Endometrial microvascular endothelial cells (primary cell): ENCODE data around the gene NDRG4. TPM values are rescaled to one million over a fixed set of nuclear protein-coding genes. Genes with fewer than 3 reads are reported as not detected.

Experiments used
- total RNA-seq: library from RNA; depleted of rRNA; stranded (reverse); fragments of >200 nt; gene quantifications from one replicate; pipeline ENCODE4 v1.2.3, GENCODE V29; 2015; ENCODE audit errors: inconsistent ontology term

The NDRG4 gene
- total RNA-seq, 1 donor from 2014 or later, result 20.8 TPM

Other genes with a start within 250 kb of the NDRG4 start
- gene PRSS54, start 205.1 kb upstream of the NDRG4 start, total RNA-seq, result not detected
- 19.5 TPM for gene GINS3, start 107.7 kb upstream of the NDRG4 start, total RNA-seq
- gene SETD6, start 15.4 kb downstream of the NDRG4 start, total RNA-seq, result 11.2 TPM
- gene CNOT1, start 129.7 kb downstream of the NDRG4 start, total RNA-seq, result 98.1 TPM
- 26.2 TPM for gene SLC38A7, start 184.6 kb downstream of the NDRG4 start, total RNA-seq
- gene GOT2, start 234.2 kb downstream of the NDRG4 start, total RNA-seq, result 168 TPM